Measurements from ENCODE around the gene WWP2. TPM values are rescaled to one million over a fixed set of nuclear protein-coding genes. Genes with fewer than 3 reads are reported as not detected.
"Not testable (repeated sequence)": the region's sequence is repeated elsewhere in the genome, so short reads cannot be mapped to it uniquely, and the experiment has no call there.

The WWP2 gene
- total RNA-seq, 1 experiment from 2014 or later = 22.8 TPM

DNA sequence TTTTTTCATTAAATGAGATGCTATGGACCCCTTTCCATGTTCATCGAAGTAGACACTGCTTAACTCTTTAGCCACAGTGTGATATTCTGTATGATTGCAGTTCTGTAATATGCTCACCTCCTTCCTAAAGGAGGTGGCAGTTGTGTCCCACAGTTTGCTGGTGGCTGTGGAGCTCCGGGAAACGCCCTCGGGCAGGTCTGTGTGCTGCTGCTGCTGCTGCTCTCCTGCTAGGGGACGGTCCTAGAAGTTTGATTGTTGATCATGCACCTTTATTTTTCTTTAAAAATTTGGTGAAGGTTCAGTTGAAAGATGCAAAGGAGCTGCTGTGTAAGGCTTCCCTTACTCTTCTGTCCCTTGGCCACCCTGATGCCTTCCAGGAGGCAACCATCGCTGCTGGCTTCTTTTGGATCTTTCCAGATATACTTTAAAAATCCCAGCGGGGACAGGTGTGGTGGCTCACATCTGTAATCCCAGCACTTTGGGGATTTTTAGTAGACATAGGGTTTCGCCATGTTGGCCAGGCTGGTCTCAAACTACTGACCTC, 180.6 kb downstream of the WWP2 start:
- intact Hi-C loops (cut with micrococcal nuclease; ENCODE audit: unreplicated experiment) (no loop called here), in situ Hi-C loops (cut with HindIII; ENCODE audit: low pct_unique_long_range_greater_than_20kb, low sequenced_read_pairs) (no loop called here)
- ATAC-seq = no peak
- Histone ChIP-seq H3K36me3 (ENCODE audit: control insufficient read depth, insufficient read depth, low read length) (no peaks in the 10 kb centered on the region), H3K27ac (ENCODE audit: low read length) (no peak overlapping the region), H3K4me3 (ENCODE audit: low read depth in 2 of 2, low read length in 2 of 2) (no peak overlapping the region), H3K27me3 (ENCODE audit: control insufficient read depth, insufficient read depth, low read length) (no peaks in the 10 kb centered on the region), H3K9me3 (ENCODE audit: control insufficient read depth, insufficient read depth, low read depth, low read length) (no peaks in the 10 kb centered on the region), H3K4me1 (ENCODE audit: control insufficient read depth, insufficient read depth, low read length) (no peaks in the 10 kb centered on the region)
- ChIA-PET POLR2A (no interaction called here), CTCF (no interaction called here)
- no TSS peak for BruUV-seq (replicated peaks)
- no peak for DNase-seq (ENCODE audit: low read depth, low spot score)
- TF ChIP-seq POLR2AphosphoS5 (IDR thresholded peaks at IDR 0.05; ENCODE audit: low read depth, low read length) (no peak), SIN3A (IDR thresholded peaks at IDR 0.05; ENCODE audit: borderline replicate concordance, insufficient read depth, low read depth, low read length) (no peak), TCF7L2 (IDR thresholded peaks at IDR 0.05; ENCODE audit: low read depth, low read length) (no peak)
- TF ChIP-seq, protein P1, sequence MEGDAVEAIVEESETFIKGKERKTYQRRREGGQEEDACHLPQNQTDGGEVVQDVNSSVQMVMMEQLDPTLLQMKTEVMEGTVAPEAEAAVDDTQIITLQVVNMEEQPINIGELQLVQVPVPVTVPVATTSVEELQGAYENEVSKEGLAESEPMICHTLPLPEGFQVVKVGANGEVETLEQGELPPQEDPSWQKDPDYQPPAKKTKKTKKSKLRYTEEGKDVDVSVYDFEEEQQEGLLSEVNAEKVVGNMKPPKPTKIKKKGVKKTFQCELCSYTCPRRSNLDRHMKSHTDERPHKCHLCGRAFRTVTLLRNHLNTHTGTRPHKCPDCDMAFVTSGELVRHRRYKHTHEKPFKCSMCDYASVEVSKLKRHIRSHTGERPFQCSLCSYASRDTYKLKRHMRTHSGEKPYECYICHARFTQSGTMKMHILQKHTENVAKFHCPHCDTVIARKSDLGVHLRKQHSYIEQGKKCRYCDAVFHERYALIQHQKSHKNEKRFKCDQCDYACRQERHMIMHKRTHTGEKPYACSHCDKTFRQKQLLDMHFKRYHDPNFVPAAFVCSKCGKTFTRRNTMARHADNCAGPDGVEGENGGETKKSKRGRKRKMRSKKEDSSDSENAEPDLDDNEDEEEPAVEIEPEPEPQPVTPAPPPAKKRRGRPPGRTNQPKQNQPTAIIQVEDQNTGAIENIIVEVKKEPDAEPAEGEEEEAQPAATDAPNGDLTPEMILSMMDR (IDR thresholded peaks at IDR 0.05) = no peak
- TF ChIP-seq, protein P2, sequence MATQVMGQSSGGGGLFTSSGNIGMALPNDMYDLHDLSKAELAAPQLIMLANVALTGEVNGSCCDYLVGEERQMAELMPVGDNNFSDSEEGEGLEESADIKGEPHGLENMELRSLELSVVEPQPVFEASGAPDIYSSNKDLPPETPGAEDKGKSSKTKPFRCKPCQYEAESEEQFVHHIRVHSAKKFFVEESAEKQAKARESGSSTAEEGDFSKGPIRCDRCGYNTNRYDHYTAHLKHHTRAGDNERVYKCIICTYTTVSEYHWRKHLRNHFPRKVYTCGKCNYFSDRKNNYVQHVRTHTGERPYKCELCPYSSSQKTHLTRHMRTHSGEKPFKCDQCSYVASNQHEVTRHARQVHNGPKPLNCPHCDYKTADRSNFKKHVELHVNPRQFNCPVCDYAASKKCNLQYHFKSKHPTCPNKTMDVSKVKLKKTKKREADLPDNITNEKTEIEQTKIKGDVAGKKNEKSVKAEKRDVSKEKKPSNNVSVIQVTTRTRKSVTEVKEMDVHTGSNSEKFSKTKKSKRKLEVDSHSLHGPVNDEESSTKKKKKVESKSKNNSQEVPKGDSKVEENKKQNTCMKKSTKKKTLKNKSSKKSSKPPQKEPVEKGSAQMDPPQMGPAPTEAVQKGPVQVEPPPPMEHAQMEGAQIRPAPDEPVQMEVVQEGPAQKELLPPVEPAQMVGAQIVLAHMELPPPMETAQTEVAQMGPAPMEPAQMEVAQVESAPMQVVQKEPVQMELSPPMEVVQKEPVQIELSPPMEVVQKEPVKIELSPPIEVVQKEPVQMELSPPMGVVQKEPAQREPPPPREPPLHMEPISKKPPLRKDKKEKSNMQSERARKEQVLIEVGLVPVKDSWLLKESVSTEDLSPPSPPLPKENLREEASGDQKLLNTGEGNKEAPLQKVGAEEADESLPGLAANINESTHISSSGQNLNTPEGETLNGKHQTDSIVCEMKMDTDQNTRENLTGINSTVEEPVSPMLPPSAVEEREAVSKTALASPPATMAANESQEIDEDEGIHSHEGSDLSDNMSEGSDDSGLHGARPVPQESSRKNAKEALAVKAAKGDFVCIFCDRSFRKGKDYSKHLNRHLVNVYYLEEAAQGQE (IDR thresholded peaks at IDR 0.05; ENCODE audit: insufficient read depth in 1 of 2, low read depth in 2 of 2, low read length in 1 of 2) = no peak

DNA sequence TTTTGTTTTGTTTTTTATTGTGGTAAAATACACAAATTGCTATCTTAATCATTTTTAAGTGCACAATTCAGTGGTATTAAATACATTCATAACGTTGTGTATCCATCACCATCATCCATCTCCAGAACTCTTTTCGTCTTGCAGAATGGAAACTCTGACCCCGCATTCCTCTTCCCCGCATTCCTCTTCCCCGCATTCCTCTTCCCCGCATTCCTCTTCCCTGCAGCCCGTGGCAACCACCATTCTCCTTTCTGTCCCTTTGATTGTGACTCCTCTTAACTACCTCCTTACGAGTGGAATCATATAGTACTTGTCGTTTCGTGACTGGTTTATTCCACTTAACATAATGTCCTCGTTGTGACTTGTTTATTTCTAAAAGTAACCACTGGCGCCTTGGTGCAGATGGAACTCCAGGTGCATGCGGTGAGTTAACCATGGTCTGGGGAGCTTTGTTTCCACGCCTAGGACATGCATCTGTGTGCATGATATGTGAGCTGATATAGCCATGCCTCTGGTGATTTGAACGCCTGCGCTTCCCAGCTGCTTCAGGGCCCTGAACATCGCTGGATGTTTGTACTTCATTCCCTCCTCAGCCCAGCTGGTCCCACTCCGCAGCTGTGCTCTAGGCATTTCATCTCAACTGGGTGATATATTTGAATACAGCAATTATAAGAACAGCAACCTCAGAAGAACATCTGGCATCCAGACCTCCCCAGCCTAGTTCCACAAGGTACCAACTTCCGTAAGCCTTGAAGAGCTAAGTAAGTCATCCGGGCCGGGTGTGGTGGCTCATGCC, 181.3 kb downstream of the WWP2 start:
- CTCF ChIA-PET; intact Hi-C loops (cut with micrococcal nuclease; ENCODE audit: unreplicated experiment); H3K27ac ChIP-seq (ENCODE audit: low read length); POLR2A ChIA-PET; H3K9me3 ChIP-seq (ENCODE audit: control insufficient read depth, insufficient read depth, low read depth, low read length); H3K4me3 ChIP-seq (ENCODE audit: low read depth in 2 of 2, low read length in 2 of 2); BruUV-seq (replicated peaks); ATAC-seq; DNase-seq (ENCODE audit: low read depth, low spot score); H3K27me3 ChIP-seq (ENCODE audit: control insufficient read depth, insufficient read depth, low read length); H3K4me1 ChIP-seq (ENCODE audit: control insufficient read depth, insufficient read depth, low read length); H3K36me3 ChIP-seq (ENCODE audit: control insufficient read depth, insufficient read depth, low read length); in situ Hi-C loops (cut with HindIII; ENCODE audit: low pct_unique_long_range_greater_than_20kb, low sequenced_read_pairs): not testable (repeated sequence)

DNA sequence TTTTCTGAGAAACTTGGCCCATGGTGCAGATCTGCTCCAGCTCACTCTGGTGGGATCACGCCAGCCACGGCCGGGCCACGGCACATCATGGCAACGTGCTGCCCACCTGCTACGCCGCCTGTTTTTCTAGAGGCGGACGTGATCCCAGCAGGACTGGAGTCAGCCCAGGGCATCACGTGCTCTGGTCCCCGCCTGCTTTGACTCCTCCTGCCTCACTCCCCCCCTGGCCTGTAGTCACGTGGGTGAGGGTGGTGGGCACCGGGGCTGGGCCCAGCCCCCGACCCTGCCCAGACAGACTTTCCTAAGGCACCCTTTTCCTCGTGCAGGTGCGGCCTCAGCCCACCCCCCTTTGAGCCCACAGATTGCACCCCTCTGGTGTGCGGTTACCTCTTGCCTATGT, 188.3 kb downstream of the WWP2 start:
- intact Hi-C loops (cut with micrococcal nuclease; ENCODE audit: unreplicated experiment); H3K9me3 ChIP-seq (ENCODE audit: control insufficient read depth, insufficient read depth, low read depth, low read length); H3K4me1 ChIP-seq (ENCODE audit: control insufficient read depth, insufficient read depth, low read length); H3K27me3 ChIP-seq (ENCODE audit: control insufficient read depth, insufficient read depth, low read length); ATAC-seq; POLR2A ChIA-PET; H3K27ac ChIP-seq (ENCODE audit: low read length); BruUV-seq (replicated peaks); H3K4me3 ChIP-seq (ENCODE audit: low read depth in 2 of 2, low read length in 2 of 2); H3K36me3 ChIP-seq (ENCODE audit: control insufficient read depth, insufficient read depth, low read length); DNase-seq (ENCODE audit: low read depth, low spot score); in situ Hi-C loops (cut with HindIII; ENCODE audit: low pct_unique_long_range_greater_than_20kb, low sequenced_read_pairs); CTCF ChIA-PET: not testable (repeated sequence)

DNA sequence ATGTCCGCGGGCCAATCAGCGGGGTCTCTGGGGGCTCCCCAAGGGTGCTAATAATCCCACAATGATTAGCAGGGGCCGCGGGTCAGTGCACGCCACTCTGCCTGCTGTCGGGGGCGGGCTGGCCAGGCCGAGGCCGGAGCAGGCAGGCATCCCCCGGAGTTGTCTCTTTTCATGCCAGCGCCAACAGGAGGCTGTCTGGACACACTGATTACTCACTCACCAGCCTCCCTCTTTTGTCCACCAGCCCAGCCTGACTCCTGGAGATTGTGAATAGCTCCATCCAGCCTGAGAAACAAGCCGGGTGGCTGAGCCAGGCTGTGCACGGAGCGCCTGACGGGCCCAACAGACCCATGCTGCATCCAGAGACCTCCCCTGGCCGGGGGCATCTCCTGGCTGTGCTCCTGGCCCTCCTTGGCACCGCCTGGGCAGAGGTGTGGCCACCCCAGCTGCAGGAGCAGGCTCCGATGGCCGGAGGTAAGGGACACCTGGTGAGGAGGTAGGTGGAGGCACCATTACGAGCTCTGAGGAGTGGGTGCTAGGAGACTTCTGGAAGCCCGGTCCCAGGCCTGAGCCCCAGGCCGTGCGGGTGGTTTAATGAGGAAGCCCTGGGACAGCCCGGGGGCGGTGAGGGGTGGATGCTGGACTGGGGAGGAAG, 189.0 kb downstream of the WWP2 start, which contains the start of gene CLEC18A:
CLEC18A (plus strand) TSS at position 318 of the 655 bp plus-strand sequence; CDS start at position 351, 33 bp downstream.
- in situ Hi-C loops (cut with HindIII; ENCODE audit: low pct_unique_long_range_greater_than_20kb, low sequenced_read_pairs); DNase-seq (ENCODE audit: low read depth, low spot score); H3K9me3 ChIP-seq (ENCODE audit: control insufficient read depth, insufficient read depth, low read depth, low read length); intact Hi-C loops (cut with micrococcal nuclease; ENCODE audit: unreplicated experiment); H3K4me3 ChIP-seq (ENCODE audit: low read depth in 2 of 2, low read length in 2 of 2); CTCF ChIA-PET; BruUV-seq (replicated peaks); POLR2A ChIA-PET; H3K27ac ChIP-seq (ENCODE audit: low read length); H3K4me1 ChIP-seq (ENCODE audit: control insufficient read depth, insufficient read depth, low read length); H3K27me3 ChIP-seq (ENCODE audit: control insufficient read depth, insufficient read depth, low read length); H3K36me3 ChIP-seq (ENCODE audit: control insufficient read depth, insufficient read depth, low read length): not testable (repeated sequence)
- ATAC-seq = peak; percentile 79

DNA sequence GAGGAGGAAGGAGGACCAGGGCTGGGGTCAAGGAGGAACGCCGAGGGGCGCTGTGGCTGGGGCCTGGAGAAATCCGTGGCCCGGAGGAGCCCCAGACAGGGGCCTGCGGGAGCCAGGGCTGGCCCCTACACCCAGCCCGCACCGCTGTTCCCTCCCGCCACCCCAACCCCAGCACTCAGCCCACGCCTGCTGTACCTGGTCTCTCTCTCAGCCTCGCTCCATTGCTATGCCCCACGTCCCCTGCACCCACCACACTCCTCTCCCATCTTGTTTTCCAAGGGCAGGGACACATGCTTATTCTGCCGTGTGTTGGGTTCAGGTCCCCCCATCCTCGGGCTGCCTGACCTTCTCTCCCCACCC, 189.5 kb downstream of the WWP2 start:
- BruUV-seq (replicated peaks); DNase-seq (ENCODE audit: low read depth, low spot score); POLR2A ChIA-PET; H3K4me1 ChIP-seq (ENCODE audit: control insufficient read depth, insufficient read depth, low read length); in situ Hi-C loops (cut with HindIII; ENCODE audit: low pct_unique_long_range_greater_than_20kb, low sequenced_read_pairs); CTCF ChIA-PET; intact Hi-C loops (cut with micrococcal nuclease; ENCODE audit: unreplicated experiment); H3K36me3 ChIP-seq (ENCODE audit: control insufficient read depth, insufficient read depth, low read length); H3K9me3 ChIP-seq (ENCODE audit: control insufficient read depth, insufficient read depth, low read depth, low read length); H3K27ac ChIP-seq (ENCODE audit: low read length); H3K27me3 ChIP-seq (ENCODE audit: control insufficient read depth, insufficient read depth, low read length); H3K4me3 ChIP-seq (ENCODE audit: low read depth in 2 of 2, low read length in 2 of 2): not testable (repeated sequence)
- peak; percentile 54 for ATAC-seq
